Type B pancreatic cell (in vitro differentiated cells): ENCODE measurements around the gene INTS3. TPM values are rescaled to one million over a fixed set of nuclear protein-coding genes. Genes with fewer than 3 reads are reported as not detected.
"Not testable (repeated sequence)": the region's sequence is repeated elsewhere in the genome, so short reads cannot be mapped to it uniquely, and the experiment has no call there.

Experiments used
- DNase-seq: peaks from one replicate; pipeline ENCODE4 v3.0.0; 2021; ENCODE audit warnings: mixed read lengths; ENCODE audit not compliant: unreplicated experiment; ENCODE audit errors: extremely low spot score
- H3K27ac Mint-ChIP-seq: 2 replicates; pipeline ENCODE4 v1.8.0; 2021; ENCODE audit warnings: mild to moderate bottlenecking, mixed read lengths
- H3K27me3 Mint-ChIP-seq: 2 replicates; pipeline ENCODE4 v1.8.0; 2021; ENCODE audit warnings: mixed read lengths
- H3K36me3 Mint-ChIP-seq: 2 replicates; pipeline ENCODE4 v1.8.0; 2021; ENCODE audit warnings: mixed read lengths
- H3K4me1 Mint-ChIP-seq: one replicate; pipeline ENCODE4 v1.8.0; 2021; ENCODE audit warnings: mixed read lengths; ENCODE audit not compliant: unreplicated experiment
- H3K4me3 Mint-ChIP-seq: 2 replicates; pipeline ENCODE4 v1.8.0; 2021; ENCODE audit warnings: mild to moderate bottlenecking, mixed read lengths
- H3K9me3 Mint-ChIP-seq: 2 replicates; pipeline ENCODE4 v1.8.0; 2021; ENCODE audit warnings: mixed read lengths
- CTCF ChIP-seq: fragments of 200-600 bp; sonication (generic); conservative IDR thresholded peaks from 2 replicates; pipeline ENCODE4 v1.5.0; 2021; ENCODE audit warnings: antibody characterized with exemption, mild to moderate bottlenecking
- total RNA-seq: library from RNA; stranded (reverse); gene quantifications from 2 replicates; pipeline ENCODE4 v1.2.1, GENCODE V29; 2021; ENCODE audit warnings: low replicate concordance

INTS3 gene
- total RNA-seq, 1 donor from 2014 or later, result 90.8 TPM

- Mint-ChIP-seq H3K27me3 (no peaks in the 10 kb centered on the region), H3K27ac (no peak overlapping the region), H3K4me1 (peaks cover 13% of the 10 kb centered on the region), H3K4me3 (no peak overlapping the region), H3K36me3 (no peaks in the 10 kb centered on the region), H3K9me3 (no peaks in the 10 kb centered on the region)
- no peak for TF ChIP-seq CTCF
- DNase-seq, result no peak
Observed at GRCh38 chr1:153698923-153699714, 28.7 kb upstream of the INTS3 start.

GRCh38 chr1:153699768-153700167 is 28.1 kb upstream of the INTS3 start:
- Mint-ChIP-seq H3K4me1 (peaks cover 13% of the 10 kb centered on the region), H3K27ac (no peak overlapping the region), H3K36me3 (no peaks in the 10 kb centered on the region), H3K4me3 (no peak overlapping the region), H3K9me3 (no peaks in the 10 kb centered on the region), H3K27me3 (no peaks in the 10 kb centered on the region)
- TF ChIP-seq CTCF, result no peak
- no peak for DNase-seq

- Mint-ChIP-seq H3K4me1 (no peaks in the 10 kb centered on the region), H3K4me3 (no peak overlapping the region), H3K27ac (no peak overlapping the region), H3K9me3 (no peaks in the 10 kb centered on the region), H3K36me3 (no peaks in the 10 kb centered on the region), H3K27me3 (no peaks in the 10 kb centered on the region)
- TF ChIP-seq CTCF, result no peak
- no peak for DNase-seq
Observed at GRCh38 chr1:153705484-153705883, 22.4 kb upstream of the INTS3 start.

- TF ChIP-seq CTCF, result no peak
- Mint-ChIP-seq H3K27me3 (peaks cover 3% of the 10 kb centered on the region), H3K27ac (no peak overlapping the region), H3K4me3 (no peak overlapping the region), H3K9me3 (no peaks in the 10 kb centered on the region), H3K4me1 (no peaks in the 10 kb centered on the region), H3K36me3 (no peaks in the 10 kb centered on the region)
- no peak for DNase-seq
Observed at GRCh38 chr1:153711026-153711425, 16.8 kb upstream of the INTS3 start.

- not testable (repeated sequence) for H3K27me3 Mint-ChIP-seq, H3K4me1 Mint-ChIP-seq, H3K9me3 Mint-ChIP-seq, H3K27ac Mint-ChIP-seq, H3K4me3 Mint-ChIP-seq, H3K36me3 Mint-ChIP-seq, DNase-seq
Observed at GRCh38 chr1:153716211-153716610, 11.6 kb upstream of the INTS3 start.

GRCh38 chr1:153717330-153717729 is 10.5 kb upstream of the INTS3 start:
- Mint-ChIP-seq H3K4me3 (no peak overlapping the region), H3K9me3 (no peaks in the 10 kb centered on the region), H3K36me3 (no peaks in the 10 kb centered on the region), H3K4me1 (no peaks in the 10 kb centered on the region), H3K27ac (no peak overlapping the region), H3K27me3 (peaks cover 3% of the 10 kb centered on the region)
- TF ChIP-seq CTCF, result no peak
- DNase-seq, result no peak
